Hepatic stellate cell (primary cell): ENCODE results near the gene LSM8.
"Not testable (repeated sequence)": the region's sequence is repeated elsewhere in the genome, so short reads cannot be mapped to it uniquely, and the experiment has no call there.

Source experiments
- DNase-seq: peaks from one replicate; pipeline ENCODE4 v3.0.0; 2011; ENCODE audit warnings: low spot score

Gene LSM8

GRCh38 chr7:118183786-118184564 is at the start of gene LSM8:
TSS of gene LSM8 (plus strand) at chr7:118184164. CDS start at chr7:118184224, 60 bp downstream.
- DNase-seq = peak; percentile 89

GRCh38 chr7:118134420-118134819 is 49.5 kb upstream of the LSM8 start:
- not testable (repeated sequence) for DNase-seq

GRCh38 chr7:118140468-118140867 is 43.5 kb upstream of the LSM8 start:
- no peak for DNase-seq

GRCh38 chr7:118142012-118142411 is 42.0 kb upstream of the LSM8 start:
- DNase-seq = no peak

GRCh38 chr7:118148930-118149329 is 35.0 kb upstream of the LSM8 start:
- DNase-seq = no peak

DNA sequence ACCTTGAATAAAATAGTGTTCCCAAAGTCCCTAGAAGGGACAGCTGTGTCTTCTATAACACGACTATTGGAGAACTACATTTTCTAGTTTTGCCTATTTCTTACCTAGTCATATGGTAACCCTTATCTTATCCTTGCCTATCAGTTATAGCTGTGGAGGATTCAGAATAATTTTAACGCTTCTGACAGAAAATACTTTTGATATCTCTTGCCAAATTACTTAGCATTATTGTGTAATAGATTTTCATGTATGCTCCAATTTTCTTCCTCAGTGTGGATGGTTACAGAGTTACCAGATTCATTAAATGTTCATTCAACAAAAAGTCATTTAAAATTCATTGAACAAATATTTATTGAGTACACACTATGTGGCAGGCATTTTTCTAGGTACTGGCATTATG is 34.6 kb upstream of the LSM8 start:
- DNase-seq = no peak

DNA sequence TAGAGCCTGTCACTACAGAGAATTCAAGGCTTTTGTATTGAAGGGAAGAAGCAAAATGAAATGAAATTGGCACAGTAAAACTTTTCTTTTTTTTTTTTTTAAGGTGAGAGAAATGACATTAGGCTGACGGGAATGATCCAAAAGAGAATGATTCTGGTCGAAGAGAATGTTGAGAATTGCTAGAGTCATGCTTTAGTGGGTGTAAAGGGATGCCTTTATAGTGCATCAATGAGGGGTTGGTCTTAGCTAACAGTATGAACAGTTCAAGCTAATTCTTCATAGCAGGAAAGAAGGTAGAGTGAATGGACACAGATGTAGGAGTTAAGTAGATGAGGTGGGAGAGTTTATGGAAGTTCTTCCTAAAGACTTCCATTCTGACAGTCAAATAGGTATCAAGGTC is 32.3 kb upstream of the LSM8 start:
- no peak for DNase-seq

DNA sequence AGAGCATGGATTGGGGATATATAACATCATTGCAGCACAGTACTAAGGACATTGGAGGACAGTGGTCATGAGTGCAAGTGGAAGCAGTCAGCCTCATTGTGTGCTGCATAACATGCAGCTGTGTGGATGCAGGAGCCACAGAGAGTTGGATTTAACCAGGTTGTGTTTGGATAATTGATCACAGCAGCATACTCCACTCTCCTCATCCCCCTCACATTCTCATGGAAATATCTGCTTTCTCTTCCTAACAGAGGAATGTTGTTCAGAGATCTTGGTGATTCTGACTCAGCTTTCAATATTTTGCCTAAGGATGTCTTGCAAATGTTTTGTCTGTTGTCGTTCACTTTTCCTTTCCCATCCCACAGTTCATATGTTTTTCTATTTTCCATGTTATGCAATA is 31.8 kb upstream of the LSM8 start:
- DNase-seq = no peak

- DNase-seq = no peak
Observed at GRCh38 chr7:118152654-118153053, 31.3 kb upstream of the LSM8 start.

GRCh38 chr7:118153551-118154177 is 30.3 kb upstream of the LSM8 start:
- DNase-seq = peak; percentile 1

DNA sequence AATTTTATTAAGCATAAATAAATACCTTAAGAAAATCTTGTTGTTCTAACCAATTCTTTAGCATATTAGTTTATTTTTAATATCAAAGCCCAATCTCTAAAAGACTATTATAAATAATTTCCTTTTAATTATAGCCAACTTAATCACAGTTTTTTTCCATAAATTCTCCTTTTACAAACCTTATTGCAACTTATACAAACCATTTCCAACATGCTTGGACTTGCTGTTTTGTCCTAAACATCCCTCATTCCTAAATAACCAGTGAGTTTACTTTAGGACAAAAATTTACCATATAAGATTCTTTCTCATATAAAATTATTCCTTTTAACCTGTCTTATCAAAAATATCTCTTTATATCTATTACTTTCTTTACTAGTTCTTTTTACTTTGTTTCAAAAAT is 25.2 kb upstream of the LSM8 start:
- DNase-seq = no peak

- DNase-seq = no peak
Observed at GRCh38 chr7:118169146-118169545, 14.8 kb upstream of the LSM8 start.

DNA sequence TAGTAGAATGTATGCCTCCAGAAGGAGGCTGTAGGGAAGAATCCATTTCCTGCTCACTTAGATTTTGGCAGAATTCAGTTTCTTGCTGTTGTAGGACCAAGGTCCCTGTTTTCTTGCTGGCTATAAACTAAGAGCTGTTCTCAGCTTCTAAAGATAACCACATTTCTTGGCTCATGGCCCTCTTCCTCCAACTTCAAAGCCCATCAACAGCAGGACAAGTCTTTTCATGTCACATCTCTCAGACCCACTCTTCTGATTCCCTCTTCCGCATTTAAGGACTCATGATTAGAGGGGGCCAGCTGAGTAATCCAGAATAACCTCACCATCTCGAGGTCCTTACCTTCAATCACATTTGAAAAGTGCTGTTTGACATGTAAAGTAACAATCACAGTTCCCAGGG is 8.2 kb upstream of the LSM8 start:
- DNase-seq = no peak

DNA sequence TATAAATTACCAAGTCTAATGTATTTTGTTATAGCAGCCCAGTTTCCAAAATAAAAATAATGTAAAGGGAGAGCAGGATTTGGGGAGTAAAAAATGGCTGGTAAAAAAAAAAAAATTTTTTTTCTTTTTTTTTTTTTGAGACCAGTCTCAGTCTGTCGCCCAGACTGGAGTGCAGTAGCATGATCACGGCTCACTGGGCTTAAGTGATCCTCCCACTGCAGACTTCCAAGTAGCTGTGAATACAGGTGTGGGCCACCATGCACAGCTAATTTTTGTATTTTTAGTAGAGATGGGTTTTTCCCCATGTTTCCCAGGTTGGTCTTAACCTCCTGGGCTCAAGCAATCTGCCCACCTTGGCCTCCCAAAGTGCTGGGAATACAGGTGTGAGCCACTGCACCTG is 4.8 kb upstream of the LSM8 start:
- DNase-seq = no peak

DNA sequence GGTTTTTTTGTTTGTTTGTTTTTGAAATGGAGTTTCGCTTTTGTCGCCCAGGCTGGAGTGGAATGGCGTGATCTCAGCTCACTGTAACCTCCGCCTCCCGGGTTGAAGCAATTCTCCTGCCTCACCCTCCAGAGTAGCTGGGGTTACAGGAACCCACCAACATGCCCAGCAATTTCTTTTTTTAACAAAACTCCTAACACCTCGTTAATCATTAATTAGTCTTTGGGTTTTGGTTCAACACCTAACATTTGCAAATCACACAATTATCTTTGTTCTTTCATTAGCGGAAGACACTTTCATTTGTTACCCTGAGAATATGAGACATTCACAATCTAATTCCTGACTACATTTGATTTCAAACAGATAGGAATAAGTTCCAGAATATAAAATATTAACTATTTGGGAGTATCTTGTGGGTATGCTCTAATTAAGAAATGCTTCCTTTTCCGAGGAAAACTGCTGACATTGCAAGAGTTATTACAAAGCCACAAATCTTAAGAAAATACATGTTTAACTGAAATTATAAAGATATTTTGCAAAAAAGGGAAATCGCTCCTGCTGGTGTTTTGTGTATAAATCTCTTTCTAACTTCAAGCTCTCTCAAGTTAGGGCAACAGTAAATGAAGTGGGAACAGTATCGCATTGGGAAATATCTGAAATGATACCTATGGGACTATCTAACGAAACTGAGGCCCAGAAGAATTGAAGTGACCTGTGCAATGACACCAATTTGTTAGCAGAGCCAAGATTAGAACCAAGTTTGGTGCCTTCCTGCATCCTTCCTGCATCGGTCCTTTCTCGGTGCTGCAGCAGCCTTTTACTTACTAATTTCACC is 1.2 kb upstream of the LSM8 start:
- no peak for DNase-seq

GRCh38 chr7:118183428-118183785 is 557 bp upstream of the LSM8 start:
- no peak for DNase-seq

DNA sequence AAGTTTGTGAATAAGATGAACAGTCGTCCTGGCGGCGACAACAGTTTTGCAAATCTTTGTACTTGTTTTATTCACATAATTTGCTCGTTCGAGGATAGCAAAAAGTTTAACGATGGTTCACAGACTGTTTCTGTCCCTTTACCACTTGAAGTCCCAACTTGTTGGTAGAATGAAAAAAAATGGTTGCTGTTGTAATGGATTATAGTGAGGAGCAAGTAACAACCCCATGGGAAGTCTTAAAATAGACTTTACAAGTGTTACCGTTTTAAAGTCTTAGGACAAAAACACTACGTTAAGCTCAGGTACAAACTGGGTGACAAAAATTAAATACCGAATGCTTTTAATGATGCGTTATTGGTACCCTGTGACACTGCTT is 589 bp downstream of the LSM8 start:
- no peak for DNase-seq

GRCh38 chr7:118185163-118185860 is 1.3 kb downstream of the LSM8 start:
- no peak for DNase-seq

DNA sequence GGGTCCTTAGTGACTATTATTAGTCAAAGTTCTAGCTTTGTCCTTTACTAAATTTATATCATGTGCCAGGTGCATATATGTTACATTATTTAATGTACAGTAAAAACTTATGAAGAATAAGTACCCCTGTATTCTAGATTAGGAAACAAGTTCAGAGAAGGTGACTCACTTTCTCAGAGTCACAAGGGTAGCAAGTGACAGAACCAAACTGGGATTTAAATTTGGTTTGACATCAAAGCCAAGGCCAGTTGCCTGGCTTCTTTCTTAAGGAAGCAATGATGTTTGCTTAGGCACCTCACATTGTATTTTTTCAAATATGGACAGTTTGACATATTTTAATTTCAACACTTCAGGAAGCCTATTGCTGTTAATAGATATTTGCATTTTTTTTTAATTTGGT is 2.5 kb downstream of the LSM8 start:
- DNase-seq = no peak

DNA sequence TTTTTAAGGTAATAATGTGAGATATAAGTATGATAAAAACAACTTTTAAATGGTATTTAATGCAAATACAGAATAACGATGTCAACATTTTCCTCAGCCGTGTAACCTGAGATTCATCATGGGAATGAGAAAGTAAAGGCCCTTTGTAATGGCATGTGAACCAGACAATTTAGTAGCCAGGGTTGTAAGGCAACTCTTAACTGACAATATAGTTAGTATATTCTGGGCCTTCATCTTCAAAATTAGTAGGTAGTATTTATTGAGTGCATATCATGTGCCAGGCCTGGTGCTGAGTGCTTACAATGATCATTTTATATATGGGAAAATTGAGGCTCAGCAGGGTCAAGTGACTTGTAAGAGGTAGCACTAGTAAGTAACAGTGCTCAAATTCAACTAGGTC is 10.6 kb downstream of the LSM8 start:
- no peak for DNase-seq

- DNase-seq = no peak
Observed at GRCh38 chr7:118195837-118196474, 12.0 kb downstream of the LSM8 start.

DNA sequence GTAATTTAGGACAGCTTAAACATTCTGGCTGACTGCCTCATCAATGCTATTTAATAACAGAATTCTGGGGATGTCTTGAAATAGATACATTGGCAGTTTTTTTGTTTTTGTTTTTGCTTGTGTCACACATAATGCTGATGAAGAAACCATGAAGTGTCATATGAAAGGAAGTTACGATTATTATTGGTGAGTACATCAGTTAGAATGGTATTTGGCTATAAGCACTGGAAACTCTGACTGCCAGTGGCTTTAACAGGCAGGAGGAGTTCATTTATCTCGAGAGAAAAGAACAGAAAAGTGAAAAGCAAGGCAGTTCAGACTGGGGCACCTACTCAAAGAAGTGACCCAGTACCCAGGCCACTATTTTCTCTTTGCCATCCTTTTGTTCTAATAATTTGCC is 18.1 kb downstream of the LSM8 start:
- DNase-seq = no peak
